ENCODE results near the gene ZNF544.

Gene ZNF544

GRCh38 chr19:58305932-58306323 lies 77.2 kb downstream of the ZNF544 start:
- no peak for DNase-seq

GRCh38 chr19:58307736-58308135 lies 79.0 kb downstream of the ZNF544 start:
- DNase-seq, result no peak

- peak; percentile 4 to 13 for DNase-seq
These were observed 82.0 kb downstream of the ZNF544 start for GRCh38 chr19:58310685-58311084.

GRCh38 chr19:58311345-58311865 lies 82.7 kb downstream of the ZNF544 start:
- no peak for DNase-seq
